PFSK-1 (cell line): ENCODE measurements around the gene FARP2.

Source experiments
- FOXP2 ChIP-seq: optimal IDR thresholded peaks from 2 replicates; pipeline ENCODE3; 2011; ENCODE audit warnings: borderline replicate concordance, control low read depth, inconsistent platforms; ENCODE audit not compliant: insufficient read depth; ENCODE audit errors: extremely low read length, extremely low read depth
- POLR2AphosphoS5 ChIP-seq: IDR thresholded peaks from 2 replicates; pipeline ENCODE4 v1.6.1; 2012; ENCODE audit warnings: low read depth, mild to moderate bottlenecking, control low read depth, low read length, moderate library complexity
- REST ChIP-seq, 2 experiments: IDR thresholded peaks; 2 replicates each; pipeline versions ENCODE4 v1.6.1 to v1.8.0; 2011 to 2012; ENCODE audit warnings: low read depth in 2 of 2, low read length in 2 of 2, control low read depth in 1 of 2, inconsistent platforms in 1 of 2, mild to moderate bottlenecking in 1 of 2, moderate library complexity in 1 of 2; ENCODE audit not compliant: insufficient read depth in 1 of 2
- SIN3A ChIP-seq: IDR thresholded peaks from 2 replicates; pipeline ENCODE4 v1.6.1; 2012; ENCODE audit warnings: mild to moderate bottlenecking, low read length, moderate library complexity, borderline replicate concordance; ENCODE audit not compliant: insufficient read depth
- TAF1 ChIP-seq: IDR thresholded peaks from 2 replicates; pipeline ENCODE4 v1.6.1; 2012; ENCODE audit warnings: low read length, control low read depth, borderline replicate concordance; ENCODE audit not compliant: insufficient read depth

- TF ChIP-seq REST (IDR thresholded peaks at IDR 0.05; ENCODE audit: insufficient read depth in 1 of 2, low read depth in 2 of 2, low read length in 2 of 2) (no peak), POLR2AphosphoS5 (0 out of 2 replicates have a peak, but pooled peaks have one; percentile 32), TAF1 (no peak), SIN3A (no peak), FOXP2 (no peak)
Observed at GRCh38 chr2:241412144-241412543, 56.1 kb downstream of the FARP2 start.
